OCI-LY7 (cell line): ENCODE results near the gene XPNPEP1.

Experiments used
- CTCF ChIP-seq: fragments of 200-600 bp; sonication (generic); conservative IDR thresholded peaks from 2 replicates; pipeline ENCODE4 v1.5.1; 2014; ENCODE audit warnings: mild to moderate bottlenecking, antibody characterized with exemption, low read length, moderate library complexity, mixed read lengths
- EZH2phosphoT487 ChIP-seq: fragments of 200-600 bp; sonication (generic); IDR thresholded peaks from 2 replicates; pipeline ENCODE4 v1.6.1; 2018; ENCODE audit warnings: low read depth, borderline replicate concordance, mild to moderate bottlenecking, mixed run types, antibody characterized with exemption, low read length, moderate library complexity, mixed read lengths

DNA sequence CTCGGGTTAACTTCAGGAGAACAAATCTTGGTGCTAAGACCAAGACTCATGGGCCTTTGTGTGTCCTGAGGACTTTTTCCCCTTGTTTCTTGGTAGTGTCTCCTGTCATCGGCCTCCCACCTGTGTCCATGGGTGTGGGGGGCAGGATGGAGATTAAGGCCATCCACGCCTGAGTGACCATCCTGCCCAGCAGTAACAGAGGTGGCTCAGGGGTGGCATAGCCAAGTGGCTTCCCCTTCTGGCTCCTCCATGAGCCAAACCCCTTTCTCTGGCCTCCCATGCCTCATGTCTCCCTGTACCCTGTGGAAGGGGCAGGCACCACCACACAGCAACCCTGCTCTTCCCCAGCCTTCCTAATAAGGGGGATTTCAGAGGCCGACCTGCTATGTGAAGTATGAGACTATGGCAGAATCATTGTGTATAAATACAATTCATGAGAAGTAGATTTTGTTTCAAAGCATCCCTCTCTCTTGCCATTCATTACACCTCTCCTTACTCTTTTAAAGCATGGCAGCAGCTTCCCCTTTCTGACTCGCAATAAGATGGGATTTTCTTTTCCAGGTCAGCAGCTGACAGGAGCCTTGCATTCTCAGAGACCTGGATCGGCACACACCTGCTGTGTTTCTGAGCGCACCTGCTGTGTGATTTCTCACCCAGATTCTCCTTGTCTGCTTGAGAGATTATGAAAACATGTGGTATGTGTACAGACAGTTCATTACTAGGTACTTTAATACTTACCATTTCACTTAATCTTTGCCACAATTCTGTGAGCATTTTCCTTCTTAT is 102.5 kb downstream of the XPNPEP1 start:
- TF ChIP-seq CTCF, result no peak
- no peak for TF ChIP-seq EZH2phosphoT487
